ENCODE measurements around the gene FBXL13. TPM values are rescaled to one million over a fixed set of nuclear protein-coding genes. Genes with fewer than 3 reads are reported as not detected.
A peak's percentile ranks its signal among the peaks of the same experiment; 100 is the strongest.

FBXL13 gene
- polyA plus RNA-seq, 1 of the 3 experiments (the other 2 are of a cell fraction) = 1.1 TPM

DNA sequence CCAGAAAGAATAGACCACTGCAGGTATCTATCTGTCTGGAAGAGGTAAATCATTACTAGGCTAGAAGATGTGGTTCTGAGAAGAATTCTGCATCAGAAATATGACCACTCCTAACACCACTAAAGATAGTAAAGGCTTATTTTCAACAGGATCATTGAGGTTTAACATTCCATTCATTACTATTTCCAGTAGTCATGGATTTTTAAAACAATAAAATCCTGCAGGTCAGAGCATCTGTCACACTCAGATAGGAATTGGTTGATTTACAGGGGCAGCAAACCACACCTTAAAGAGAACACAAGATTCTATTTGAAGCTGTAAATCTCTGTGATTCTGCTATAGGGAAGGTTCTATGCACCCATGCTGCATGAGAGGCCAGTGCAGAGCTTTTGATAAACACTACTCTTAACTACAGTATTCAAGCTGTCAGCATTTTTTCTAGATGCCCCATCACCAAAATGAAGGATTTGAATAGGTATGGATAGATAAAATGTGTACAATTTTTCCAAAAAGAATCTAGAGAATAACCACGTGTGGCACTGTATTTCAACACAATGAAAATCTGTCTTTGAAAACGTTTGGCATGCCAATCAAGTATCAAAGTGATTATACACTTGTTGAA is 147.2 kb downstream of the FBXL13 start:
- WGBS (ENCODE audit: low lambda C conversion rate) = 73% methylated on average over 2 of the region's 2 CpGs
- H4K20me1 ChIP-seq (ENCODE audit: insufficient read depth) = no peaks in the 10 kb centered on the region
- H3K9me3 ChIP-seq = no peaks in the 10 kb centered on the region
- ChIA-PET CTCF (interaction anchor here (1.0 to 1.1 kb wide), 3 partner anchors 8 to 14 kb away, joined by 3 to 5 read pairs (median 3); no protein-coding TSS in a partner anchor), POLR2A (no interaction called here)
- no peak overlapping the region for H3K4me3 ChIP-seq (ENCODE audit: low read depth in 2 of 2, low read length in 1 of 2)
- no peak for DNase-seq
- H3K4me2 ChIP-seq = no peak overlapping the region
- H3K9ac ChIP-seq = no peak overlapping the region
- peak overlapping the region; percentile 42 to 62; a peak in 3 of 4 replicates for H3K27ac ChIP-seq (ENCODE audit: low read depth in 2 of 2, low read length in 1 of 2)
- no peaks in the 10 kb centered on the region for H3K27me3 ChIP-seq (ENCODE audit: insufficient read depth)
- peaks cover 11 to 17% of the 10 kb centered on the region in 2 experiments; a peak in 3 of 4 replicates for H3K4me1 ChIP-seq (ENCODE audit: control insufficient read depth in 1 of 2, insufficient read depth in 2 of 2, low read depth in 1 of 2, low read length in 1 of 2)
- H2AFZ ChIP-seq (ENCODE audit: low read depth) = no peak overlapping the region
- peaks cover 9% of the 10 kb centered on the region for H3F3A ChIP-seq (replicated peaks; ENCODE audit: insufficient read depth)
- H3K9me2 ChIP-seq = no peaks in the 10 kb centered on the region
- no peaks in the 10 kb centered on the region for H3K79me2 ChIP-seq (ENCODE audit: insufficient read depth)
- H3K36me3 ChIP-seq (replicated peaks in 1 of 2; ENCODE audit: control insufficient read depth in 1 of 2, insufficient read depth in 2 of 2, low read length in 1 of 2) = no peaks in the 10 kb centered on the region
- TF ChIP-seq JUND (IDR thresholded peaks at IDR 0.05) (0 out of 2 replicates have a peak, but pooled peaks have one; percentile 20), RXRA (IDR thresholded peaks at IDR 0.05; ENCODE audit: borderline replicate concordance, low read depth) (no peak), TCF12 (IDR thresholded peaks at IDR 0.05) (0 out of 2 replicates have a peak, but pooled peaks have one; percentile 21), ELF1 (IDR thresholded peaks at IDR 0.05) (no peak), RCOR1 (IDR thresholded peaks at IDR 0.05; ENCODE audit: low read length) (no peak), TAF1 (IDR thresholded peaks at IDR 0.05; ENCODE audit: borderline replicate concordance, low read depth, low read length) (no peak), MXI1 (IDR thresholded peaks at IDR 0.05; ENCODE audit: low read depth, low read length) (no peak), NRF1 (IDR thresholded peaks at IDR 0.05; ENCODE audit: low read depth, low read length) (no peak), RAD21 (IDR thresholded peaks at IDR 0.05; ENCODE audit: low read length) (no peak), EZH2phosphoT487 (IDR thresholded peaks at IDR 0.05; ENCODE audit: borderline replicate concordance, low read depth) (no peak), RFX5 (IDR thresholded peaks at IDR 0.05; ENCODE audit: low read length) (no peak), GATA2 (CRISPR knock-in tag; IDR thresholded peaks at IDR 0.05) (no peak), FOSL2 (IDR thresholded peaks at IDR 0.05; ENCODE audit: borderline replicate concordance, low read depth) (peak; percentile 38; the same call in 1 of the 2 replicates), EP300 (IDR thresholded peaks at IDR 0.05; ENCODE audit: borderline replicate concordance in 1 of 2, low read depth in 1 of 2, low read length in 1 of 2) (no peak; a peak in 1 of 4 replicates), TEAD4 (IDR thresholded peaks at IDR 0.05; ENCODE audit: borderline replicate concordance, insufficient read depth) (no peak), FOXJ3 (CRISPR knock-in tag; IDR thresholded peaks at IDR 0.05) (no peak)
- TF ChIP-seq, protein P1, sequence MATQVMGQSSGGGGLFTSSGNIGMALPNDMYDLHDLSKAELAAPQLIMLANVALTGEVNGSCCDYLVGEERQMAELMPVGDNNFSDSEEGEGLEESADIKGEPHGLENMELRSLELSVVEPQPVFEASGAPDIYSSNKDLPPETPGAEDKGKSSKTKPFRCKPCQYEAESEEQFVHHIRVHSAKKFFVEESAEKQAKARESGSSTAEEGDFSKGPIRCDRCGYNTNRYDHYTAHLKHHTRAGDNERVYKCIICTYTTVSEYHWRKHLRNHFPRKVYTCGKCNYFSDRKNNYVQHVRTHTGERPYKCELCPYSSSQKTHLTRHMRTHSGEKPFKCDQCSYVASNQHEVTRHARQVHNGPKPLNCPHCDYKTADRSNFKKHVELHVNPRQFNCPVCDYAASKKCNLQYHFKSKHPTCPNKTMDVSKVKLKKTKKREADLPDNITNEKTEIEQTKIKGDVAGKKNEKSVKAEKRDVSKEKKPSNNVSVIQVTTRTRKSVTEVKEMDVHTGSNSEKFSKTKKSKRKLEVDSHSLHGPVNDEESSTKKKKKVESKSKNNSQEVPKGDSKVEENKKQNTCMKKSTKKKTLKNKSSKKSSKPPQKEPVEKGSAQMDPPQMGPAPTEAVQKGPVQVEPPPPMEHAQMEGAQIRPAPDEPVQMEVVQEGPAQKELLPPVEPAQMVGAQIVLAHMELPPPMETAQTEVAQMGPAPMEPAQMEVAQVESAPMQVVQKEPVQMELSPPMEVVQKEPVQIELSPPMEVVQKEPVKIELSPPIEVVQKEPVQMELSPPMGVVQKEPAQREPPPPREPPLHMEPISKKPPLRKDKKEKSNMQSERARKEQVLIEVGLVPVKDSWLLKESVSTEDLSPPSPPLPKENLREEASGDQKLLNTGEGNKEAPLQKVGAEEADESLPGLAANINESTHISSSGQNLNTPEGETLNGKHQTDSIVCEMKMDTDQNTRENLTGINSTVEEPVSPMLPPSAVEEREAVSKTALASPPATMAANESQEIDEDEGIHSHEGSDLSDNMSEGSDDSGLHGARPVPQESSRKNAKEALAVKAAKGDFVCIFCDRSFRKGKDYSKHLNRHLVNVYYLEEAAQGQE (IDR thresholded peaks at IDR 0.05; ENCODE audit: low read depth, low read length) = no peak
- TF ChIP-seq, protein P2, sequence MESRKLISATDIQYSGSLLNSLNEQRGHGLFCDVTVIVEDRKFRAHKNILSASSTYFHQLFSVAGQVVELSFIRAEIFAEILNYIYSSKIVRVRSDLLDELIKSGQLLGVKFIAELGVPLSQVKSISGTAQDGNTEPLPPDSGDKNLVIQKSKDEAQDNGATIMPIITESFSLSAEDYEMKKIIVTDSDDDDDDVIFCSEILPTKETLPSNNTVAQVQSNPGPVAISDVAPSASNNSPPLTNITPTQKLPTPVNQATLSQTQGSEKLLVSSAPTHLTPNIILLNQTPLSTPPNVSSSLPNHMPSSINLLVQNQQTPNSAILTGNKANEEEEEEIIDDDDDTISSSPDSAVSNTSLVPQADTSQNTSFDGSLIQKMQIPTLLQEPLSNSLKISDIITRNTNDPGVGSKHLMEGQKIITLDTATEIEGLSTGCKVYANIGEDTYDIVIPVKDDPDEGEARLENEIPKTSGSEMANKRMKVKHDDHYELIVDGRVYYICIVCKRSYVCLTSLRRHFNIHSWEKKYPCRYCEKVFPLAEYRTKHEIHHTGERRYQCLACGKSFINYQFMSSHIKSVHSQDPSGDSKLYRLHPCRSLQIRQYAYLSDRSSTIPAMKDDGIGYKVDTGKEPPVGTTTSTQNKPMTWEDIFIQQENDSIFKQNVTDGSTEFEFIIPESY (IDR thresholded peaks at IDR 0.05; ENCODE audit: borderline replicate concordance, low read depth) = no peak
- TF ChIP-seq, protein P3, sequence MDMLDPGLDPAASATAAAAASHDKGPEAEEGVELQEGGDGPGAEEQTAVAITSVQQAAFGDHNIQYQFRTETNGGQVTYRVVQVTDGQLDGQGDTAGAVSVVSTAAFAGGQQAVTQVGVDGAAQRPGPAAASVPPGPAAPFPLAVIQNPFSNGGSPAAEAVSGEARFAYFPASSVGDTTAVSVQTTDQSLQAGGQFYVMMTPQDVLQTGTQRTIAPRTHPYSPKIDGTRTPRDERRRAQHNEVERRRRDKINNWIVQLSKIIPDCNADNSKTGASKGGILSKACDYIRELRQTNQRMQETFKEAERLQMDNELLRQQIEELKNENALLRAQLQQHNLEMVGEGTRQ (IDR thresholded peaks at IDR 0.05; ENCODE audit: borderline replicate concordance, low read depth, low read length) = no peak
- TF ChIP-seq, protein P4, sequence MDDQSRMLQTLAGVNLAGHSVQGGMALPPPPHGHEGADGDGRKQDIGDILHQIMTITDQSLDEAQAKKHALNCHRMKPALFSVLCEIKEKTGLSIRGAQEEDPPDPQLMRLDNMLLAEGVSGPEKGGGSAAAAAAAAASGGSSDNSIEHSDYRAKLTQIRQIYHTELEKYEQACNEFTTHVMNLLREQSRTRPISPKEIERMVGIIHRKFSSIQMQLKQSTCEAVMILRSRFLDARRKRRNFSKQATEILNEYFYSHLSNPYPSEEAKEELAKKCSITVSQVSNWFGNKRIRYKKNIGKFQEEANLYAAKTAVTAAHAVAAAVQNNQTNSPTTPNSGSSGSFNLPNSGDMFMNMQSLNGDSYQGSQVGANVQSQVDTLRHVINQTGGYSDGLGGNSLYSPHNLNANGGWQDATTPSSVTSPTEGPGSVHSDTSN (IDR thresholded peaks at IDR 0.05) = peak; percentile 62
- TF ChIP-seq, protein P5, sequence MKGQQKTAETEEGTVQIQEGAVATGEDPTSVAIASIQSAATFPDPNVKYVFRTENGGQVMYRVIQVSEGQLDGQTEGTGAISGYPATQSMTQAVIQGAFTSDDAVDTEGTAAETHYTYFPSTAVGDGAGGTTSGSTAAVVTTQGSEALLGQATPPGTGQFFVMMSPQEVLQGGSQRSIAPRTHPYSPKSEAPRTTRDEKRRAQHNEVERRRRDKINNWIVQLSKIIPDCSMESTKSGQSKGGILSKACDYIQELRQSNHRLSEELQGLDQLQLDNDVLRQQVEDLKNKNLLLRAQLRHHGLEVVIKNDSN (IDR thresholded peaks at IDR 0.05; ENCODE audit: borderline replicate concordance, low read depth) = no peak
- TF ChIP-seq, protein P6, sequence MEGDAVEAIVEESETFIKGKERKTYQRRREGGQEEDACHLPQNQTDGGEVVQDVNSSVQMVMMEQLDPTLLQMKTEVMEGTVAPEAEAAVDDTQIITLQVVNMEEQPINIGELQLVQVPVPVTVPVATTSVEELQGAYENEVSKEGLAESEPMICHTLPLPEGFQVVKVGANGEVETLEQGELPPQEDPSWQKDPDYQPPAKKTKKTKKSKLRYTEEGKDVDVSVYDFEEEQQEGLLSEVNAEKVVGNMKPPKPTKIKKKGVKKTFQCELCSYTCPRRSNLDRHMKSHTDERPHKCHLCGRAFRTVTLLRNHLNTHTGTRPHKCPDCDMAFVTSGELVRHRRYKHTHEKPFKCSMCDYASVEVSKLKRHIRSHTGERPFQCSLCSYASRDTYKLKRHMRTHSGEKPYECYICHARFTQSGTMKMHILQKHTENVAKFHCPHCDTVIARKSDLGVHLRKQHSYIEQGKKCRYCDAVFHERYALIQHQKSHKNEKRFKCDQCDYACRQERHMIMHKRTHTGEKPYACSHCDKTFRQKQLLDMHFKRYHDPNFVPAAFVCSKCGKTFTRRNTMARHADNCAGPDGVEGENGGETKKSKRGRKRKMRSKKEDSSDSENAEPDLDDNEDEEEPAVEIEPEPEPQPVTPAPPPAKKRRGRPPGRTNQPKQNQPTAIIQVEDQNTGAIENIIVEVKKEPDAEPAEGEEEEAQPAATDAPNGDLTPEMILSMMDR (IDR thresholded peaks at IDR 0.05) = no peak
- TF ChIP-seq, protein P7, sequence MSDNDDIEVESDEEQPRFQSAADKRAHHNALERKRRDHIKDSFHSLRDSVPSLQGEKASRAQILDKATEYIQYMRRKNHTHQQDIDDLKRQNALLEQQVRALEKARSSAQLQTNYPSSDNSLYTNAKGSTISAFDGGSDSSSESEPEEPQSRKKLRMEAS (IDR thresholded peaks at IDR 0.05; ENCODE audit: low read depth) = no peak
